Stimulated activated CD8-positive, alpha-beta memory T cell treated with anti-CD3 and anti-CD28 coated beads, Interleukin-15, amount 100 ng/mL, for 24 hours (primary cell): ENCODE data around the gene UPF3A.
"Not testable (repeated sequence)": the region's sequence is repeated elsewhere in the genome, so short reads cannot be mapped to it uniquely, and the experiment has no call there.

Source experiments
- DNase-seq: peaks from one replicate; pipeline ENCODE4 v3.0.0-alpha.2; 2020; ENCODE audit warnings: low read depth

The UPF3A gene

DNA sequence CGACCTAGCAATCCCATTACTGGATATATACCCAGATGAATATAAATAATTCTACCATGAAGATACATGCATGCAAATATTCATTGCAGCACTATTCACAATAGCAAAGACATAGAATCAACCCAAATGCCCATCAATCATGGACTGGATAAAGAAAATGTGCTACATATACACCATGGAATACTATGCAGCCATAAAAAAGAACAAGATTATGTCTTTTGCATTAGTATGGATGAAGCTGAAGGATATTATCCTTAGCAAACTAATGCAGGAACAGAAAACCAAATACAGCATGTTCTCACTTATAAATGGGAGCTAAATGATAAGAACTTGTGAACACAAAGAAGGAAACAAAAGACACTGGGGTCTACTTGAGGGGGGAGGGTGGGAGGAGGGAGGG lies 55.1 kb downstream of the UPF3A start:
- DNase-seq, result not testable (repeated sequence)

DNA sequence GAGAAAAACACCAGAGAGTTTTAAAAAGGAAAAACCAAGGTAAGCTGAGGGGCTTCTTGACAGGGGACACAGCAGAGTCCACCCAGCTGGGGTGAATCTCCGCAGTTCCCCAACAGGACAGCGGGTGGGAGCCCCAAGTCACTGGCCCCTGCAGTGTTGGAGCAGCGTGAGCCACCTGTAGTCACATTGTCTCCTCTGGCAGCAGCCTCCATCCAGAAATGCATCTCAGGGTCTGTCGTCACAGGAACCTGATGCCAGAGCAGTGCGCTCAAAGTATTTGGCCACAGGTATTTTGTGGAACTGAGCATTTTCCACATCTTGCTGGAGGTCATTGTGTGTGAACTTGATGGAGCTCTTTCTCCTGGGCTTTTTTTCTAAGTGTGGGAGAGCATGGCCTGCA lies 57.6 kb downstream of the UPF3A start:
- no peak for DNase-seq

DNA sequence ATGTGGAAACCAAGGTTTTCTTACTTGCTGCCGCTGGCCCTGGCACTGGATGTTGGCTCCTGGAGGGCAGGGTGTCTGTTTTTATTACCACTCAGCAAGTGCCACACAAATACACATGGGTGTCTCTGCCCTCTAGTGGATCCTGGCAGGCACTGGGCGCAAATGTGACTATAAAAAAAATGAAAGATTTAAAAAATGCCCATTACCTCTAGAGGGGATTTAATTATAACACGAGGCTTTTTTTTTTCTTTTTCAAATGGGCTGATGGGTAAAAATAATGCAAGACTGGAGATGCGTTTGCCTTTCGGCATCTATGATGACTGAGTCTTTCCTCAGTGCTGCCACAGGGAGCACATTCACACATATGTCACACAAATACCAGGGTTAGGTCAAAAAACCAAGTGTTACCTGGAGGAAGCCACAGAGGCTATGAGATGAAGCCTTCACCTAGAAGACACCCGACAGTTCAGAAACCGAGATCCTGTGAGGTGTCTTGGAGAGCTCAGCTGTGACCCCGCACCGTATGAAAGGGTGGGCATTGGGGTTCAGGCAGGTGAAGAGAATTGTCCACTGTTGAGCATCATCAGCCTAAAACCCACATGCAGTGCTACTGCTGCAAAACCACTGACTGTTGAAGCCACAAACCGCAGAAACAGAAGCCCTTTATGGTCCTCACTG lies 58.6 kb downstream of the UPF3A start:
- no peak for DNase-seq

DNA sequence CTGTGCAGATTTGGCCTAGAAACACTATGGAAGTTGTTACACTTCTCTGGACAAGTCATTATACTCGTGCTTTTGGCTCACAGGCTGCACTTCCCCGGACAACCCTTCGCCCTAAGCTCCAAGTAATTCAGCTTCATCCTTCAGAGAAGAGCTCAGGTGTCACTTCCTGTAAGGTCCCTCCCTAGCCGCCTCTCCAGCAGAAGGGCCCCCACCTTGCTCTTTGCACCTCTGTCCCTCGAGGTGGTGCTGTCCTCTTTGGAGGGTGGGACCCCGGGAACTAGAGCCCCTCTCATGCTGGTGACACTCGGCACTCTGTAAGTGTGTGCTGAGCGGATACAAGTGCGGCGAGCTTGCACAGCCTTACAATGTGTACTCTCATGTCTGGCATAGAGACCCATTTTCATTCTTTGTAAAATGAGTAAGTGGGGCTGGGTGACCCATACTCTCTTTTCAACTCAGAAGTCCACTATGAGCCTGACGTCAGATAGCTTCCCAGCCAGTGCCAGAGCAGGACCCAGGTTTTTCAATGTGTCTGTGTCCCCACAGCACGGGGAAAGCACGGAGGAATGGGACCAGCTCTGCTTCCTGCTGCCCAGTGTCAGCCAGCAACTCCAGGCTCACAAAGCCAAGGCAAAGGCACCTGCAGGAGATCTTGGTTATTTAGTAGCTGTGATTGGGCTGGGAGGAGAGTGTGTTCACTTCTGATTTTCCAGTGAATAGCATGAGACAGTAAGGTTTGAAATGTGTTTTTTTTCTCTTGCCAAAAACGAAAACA lies 59.8 kb downstream of the UPF3A start:
- no peak for DNase-seq

DNA sequence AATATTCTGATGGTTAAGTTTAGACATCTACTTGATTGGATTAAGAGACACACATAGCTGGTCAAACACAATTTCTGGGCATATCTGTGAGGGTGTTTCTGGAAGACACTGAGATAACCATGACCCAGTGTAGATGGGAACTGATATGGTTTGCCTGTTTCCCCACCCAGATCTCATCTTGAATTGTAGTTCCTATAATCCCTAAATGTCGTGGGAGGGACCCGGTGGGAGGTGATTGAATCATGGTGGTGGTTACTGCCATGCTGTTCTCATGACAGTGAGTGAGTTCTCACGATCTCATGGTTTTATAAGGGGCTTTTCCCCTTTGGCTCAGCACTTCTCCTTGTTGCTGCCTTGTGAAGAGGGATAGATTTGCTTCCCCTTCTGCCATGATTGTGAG lies 65.9 kb downstream of the UPF3A start:
- not testable (repeated sequence) for DNase-seq

DNA sequence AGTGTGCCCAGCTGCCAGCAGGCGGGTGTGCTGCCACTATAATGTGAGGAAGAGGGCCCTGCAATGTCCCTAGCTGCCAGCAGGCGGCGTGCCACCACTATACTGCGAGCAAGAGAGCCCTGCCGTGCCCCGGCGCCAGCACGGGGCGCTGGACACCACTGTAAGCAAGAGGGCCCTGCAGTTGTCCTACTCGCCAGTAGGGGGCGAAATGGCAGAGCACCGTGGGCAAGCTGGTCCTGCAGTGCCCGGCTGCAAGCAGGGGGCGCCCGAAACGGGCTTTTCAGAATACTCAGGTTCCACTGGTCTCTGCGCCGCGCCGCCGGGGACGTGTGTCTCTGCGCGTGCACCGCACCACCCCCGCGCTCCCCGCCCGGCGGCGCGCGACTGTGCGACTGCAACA lies 71.4 kb downstream of the UPF3A start:
- not testable (repeated sequence) for DNase-seq

DNA sequence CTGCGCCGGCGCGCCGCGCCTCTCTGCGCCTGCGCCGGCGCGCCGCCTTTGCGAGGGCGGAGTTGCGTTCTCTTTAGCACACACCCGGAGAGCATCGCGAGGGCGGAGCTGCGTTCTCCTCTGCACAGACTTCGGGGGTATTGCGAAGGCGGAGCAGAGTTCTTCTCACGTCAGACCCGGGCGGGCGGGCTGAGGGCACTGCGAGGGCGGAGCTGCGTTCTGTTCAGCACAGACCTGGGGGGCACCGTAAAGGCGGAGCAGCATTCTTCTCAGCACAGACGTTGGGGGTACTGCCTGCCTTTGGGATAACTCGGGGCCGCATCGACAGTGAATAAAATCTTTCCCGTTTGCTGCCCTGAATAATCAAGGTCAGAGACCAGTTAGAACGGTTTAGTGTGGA lies 72.0 kb downstream of the UPF3A start:
- not testable (repeated sequence) for DNase-seq
